Measurements from ENCODE around the gene PSMD5. TPM values are rescaled to one million over a fixed set of nuclear protein-coding genes. Genes with fewer than 3 reads are reported as not detected.

PSMD5 gene
- total RNA-seq, 1 experiment from 2014 or later: 53.0 TPM

- TF ChIP-seq POLR2AphosphoS5 (IDR thresholded peaks at IDR 0.05; ENCODE audit: low read depth, low read length) (no peak), TCF7L2 (IDR thresholded peaks at IDR 0.05; ENCODE audit: low read depth, low read length) (no peak), CTCF (IDR thresholded peaks at IDR 0.05) (no peak)
- no peaks in the 10 kb centered on the region for H3K9me3 ChIP-seq (ENCODE audit: control insufficient read depth, insufficient read depth, low read depth, low read length)
- ChIA-PET POLR2A (no interaction called here), CTCF (no interaction called here)
- no peaks in the 10 kb centered on the region for H3K4me1 ChIP-seq (ENCODE audit: control insufficient read depth, insufficient read depth, low read length)
- in situ Hi-C loops (cut with HindIII; ENCODE audit: low pct_unique_long_range_greater_than_20kb, low sequenced_read_pairs): no loop called here
- H3K4me3 ChIP-seq (ENCODE audit: low read depth in 2 of 2, low read length in 2 of 2): no peak overlapping the region
- no peaks in the 10 kb centered on the region for H3K36me3 ChIP-seq (ENCODE audit: control insufficient read depth, insufficient read depth, low read length)
- intact Hi-C loops (cut with micrococcal nuclease; ENCODE audit: unreplicated experiment): no loop called here
- DNase-seq (ENCODE audit: low read depth, low spot score) (no peak), ATAC-seq (no peak; the same call in 1 of the 2 replicates)
- no TSS peak for BruUV-seq (replicated peaks)
- H3K27me3 ChIP-seq (ENCODE audit: control insufficient read depth, insufficient read depth, low read length): no peaks in the 10 kb centered on the region
- H3K27ac ChIP-seq (ENCODE audit: low read length): no peak overlapping the region
Measured at GRCh38 chr9:120852240-120853010, 9.7 kb upstream of the PSMD5 start.

- TF ChIP-seq SIN3A (IDR thresholded peaks at IDR 0.05; ENCODE audit: borderline replicate concordance, insufficient read depth, low read depth, low read length) (no peak), CTCF (IDR thresholded peaks at IDR 0.05) (no peak), REST (IDR thresholded peaks at IDR 0.05; ENCODE audit: insufficient read depth in 1 of 2, low read depth in 2 of 2, low read length in 1 of 2) (no peak), POLR2AphosphoS5 (IDR thresholded peaks at IDR 0.05; ENCODE audit: low read depth, low read length) (no peak), TCF7L2 (IDR thresholded peaks at IDR 0.05; ENCODE audit: low read depth, low read length) (no peak)
- BruUV-seq (replicated peaks): no TSS peak
- no peak for ATAC-seq
- intact Hi-C loops (cut with micrococcal nuclease; ENCODE audit: unreplicated experiment) (no loop called here), in situ Hi-C loops (cut with HindIII; ENCODE audit: low pct_unique_long_range_greater_than_20kb, low sequenced_read_pairs) (no loop called here)
- no peak overlapping the region for H3K4me3 ChIP-seq (ENCODE audit: low read depth in 2 of 2, low read length in 2 of 2)
- H3K27ac ChIP-seq (ENCODE audit: low read length): no peak overlapping the region
- H3K36me3 ChIP-seq (ENCODE audit: control insufficient read depth, insufficient read depth, low read length): no peaks in the 10 kb centered on the region
- H3K27me3 ChIP-seq (ENCODE audit: control insufficient read depth, insufficient read depth, low read length): no peaks in the 10 kb centered on the region
- DNase-seq (ENCODE audit: low read depth, low spot score): no peak
- ChIA-PET POLR2A (no interaction called here), CTCF (no interaction called here)
- H3K9me3 ChIP-seq (ENCODE audit: control insufficient read depth, insufficient read depth, low read depth, low read length): no peaks in the 10 kb centered on the region
- no peaks in the 10 kb centered on the region for H3K4me1 ChIP-seq (ENCODE audit: control insufficient read depth, insufficient read depth, low read length)
Measured at GRCh38 chr9:120851449-120851848, 8.7 kb upstream of the PSMD5 start.
